Caco-2 (cell line): ENCODE data around the gene LHFPL3. TPM values are rescaled to one million over a fixed set of nuclear protein-coding genes. Genes with fewer than 3 reads are reported as not detected.
A peak's percentile ranks its signal among the peaks of the same experiment; 100 is the strongest.
"Not testable (repeated sequence)": the region's sequence is repeated elsewhere in the genome, so short reads cannot be mapped to it uniquely, and the experiment has no call there.

Experiments used
- BruUV-seq: library from RNA; stranded (reverse); fragments of 400-500 nt; replicated peaks from 2 replicates; lab custom pipeline; 2021; lab: Mats Ljungman, UMichigan
- CTCF ChIA-PET: fragments of 300-600 bp; sonication (Branson Sonifier 250); formaldehyde crosslinking; loops from one replicate; lab custom pipeline; 2022; ENCODE audit warnings: antibody characterized with exemption; lab: Charles Lee
- POLR2A ChIA-PET: fragments of 300-600 bp; sonication (Branson Sonifier 250); formaldehyde crosslinking; loops from one replicate; lab custom pipeline; 2022; ENCODE audit warnings: antibody characterized with exemption; lab: Charles Lee
- DNase-seq, 2 experiments: peaks; one replicate each; pipeline versions ENCODE4 v3.0.0 to v3.0.0-alpha.2; 2020 to 2022
- H3K27me3 ChIP-seq: replicated peaks from 2 replicates; pipeline ENCODE4 v1.6.0; 2011; ENCODE audit warnings: low read length; ENCODE audit not compliant: control insufficient read depth, insufficient read depth
- H3K36me3 ChIP-seq: 2 replicates; pipeline ENCODE4 v1.5.1; 2011; ENCODE audit warnings: low read length; ENCODE audit not compliant: control insufficient read depth, insufficient read depth
- H3K4me1 ChIP-seq: fragments of 250-450 bp; sonication (Bioruptor Pico); 2 replicates; pipeline ENCODE4 v1.5.1; 2020; ENCODE audit warnings: mild to moderate bottlenecking
- H3K4me3 ChIP-seq: 2 replicates; pipeline ENCODE4 v1.5.1; 2011; ENCODE audit warnings: low read depth, mild to moderate bottlenecking, control low read depth, low read length
- H3K9me3 ChIP-seq: fragments of 250-450 bp; sonication (Bioruptor Pico); 2 replicates; pipeline ENCODE4 v1.5.1; 2020; ENCODE audit warnings: mild to moderate bottlenecking, moderate library complexity
- H3K27ac Mint-ChIP-seq: one replicate; pipeline ENCODE4 v1.8.0; 2022; ENCODE audit warnings: mixed read lengths; ENCODE audit not compliant: unreplicated experiment
- H3K27me3 Mint-ChIP-seq: one replicate; pipeline ENCODE4 v1.8.0; 2022; ENCODE audit warnings: mixed read lengths; ENCODE audit not compliant: insufficient read depth, unreplicated experiment
- H3K36me3 Mint-ChIP-seq: one replicate; pipeline ENCODE4 v1.8.0; 2022; ENCODE audit warnings: mild to moderate bottlenecking, mixed read lengths; ENCODE audit not compliant: insufficient read depth, unreplicated experiment
- H3K4me1 Mint-ChIP-seq: one replicate; pipeline ENCODE4 v1.8.0; 2022; ENCODE audit warnings: low read depth, mixed read lengths; ENCODE audit not compliant: unreplicated experiment
- H3K4me3 Mint-ChIP-seq: one replicate; pipeline ENCODE4 v1.8.0; 2022; ENCODE audit warnings: mild to moderate bottlenecking, moderate library complexity, mixed read lengths; ENCODE audit not compliant: unreplicated experiment
- H3K9me3 Mint-ChIP-seq: one replicate; pipeline ENCODE4 v1.8.0; 2022; ENCODE audit warnings: mixed read lengths; ENCODE audit not compliant: unreplicated experiment
- CTCF ChIP-seq, 2 experiments: fragments of 200-600 bp in 1 of 2; IDR thresholded peaks; 1 replicate in 1 of 2; 2 replicates in 1 of 2; pipeline versions ENCODE4 v1.5.1 to v1.8.0; 2011 to 2022; ENCODE audit warnings: antibody characterized with exemption in 1 of 2, control low read depth in 1 of 2, inconsistent platforms in 1 of 2, low read depth in 1 of 2, low read length in 1 of 2, mild to moderate bottlenecking in 1 of 2, moderate library complexity in 1 of 2; ENCODE audit not compliant: insufficient read depth in 1 of 2, severe bottlenecking in 1 of 2, unreplicated experiment in 1 of 2
- intact Hi-C: fragments of 100-400 bp; cut with micrococcal nuclease; formaldehyde crosslinking; loops from one replicate; pipeline ENCODE4 v1.10.0; 2022; ENCODE audit not compliant: unreplicated experiment
- total RNA-seq: library from RNA; stranded (reverse); gene quantifications from 2 replicates; pipeline ENCODE4 v1.2.3, GENCODE V29; 2022

LHFPL3 gene
- total RNA-seq, 1 experiment from 2014 or later: not detected

GRCh38 chr7:104922182-104923009 is 594.0 kb downstream of the LHFPL3 start:
- no TSS peak for BruUV-seq
- no peaks in the 10 kb centered on the region for H3K9me3 Mint-ChIP-seq
- CTCF ChIA-PET: interaction anchor here (0.9 kb wide), 1 partner anchor 39 kb away, joined by 4 read pairs; no protein-coding TSS in a partner anchor
- TF ChIP-seq CTCF (IDR thresholded peaks at IDR 0.05; ENCODE audit: insufficient read depth in 1 of 2, low read depth in 1 of 2, low read length in 1 of 2, severe bottlenecking in 1 of 2, unreplicated experiment in 1 of 2): no peak
- no peak overlapping the region for H3K4me3 Mint-ChIP-seq
- POLR2A ChIA-PET: no interaction called here
- intact Hi-C loops: loop anchor here (1.0 to 10.0 kb wide), 8 partner anchors 50 to 667 kb away; no protein-coding TSS in a partner anchor
- H3K36me3 Mint-ChIP-seq: no peaks in the 10 kb centered on the region
- Histone ChIP-seq H3K4me1 (peaks cover 22% of the 10 kb centered on the region), H3K4me3 (no peak overlapping the region), H3K27me3 (no peaks in the 10 kb centered on the region), H3K36me3 (no peaks in the 10 kb centered on the region), H3K9me3 (no peaks in the 10 kb centered on the region)
- H3K27me3 Mint-ChIP-seq: no peaks in the 10 kb centered on the region
- no peak for DNase-seq
- no peak overlapping the region for H3K27ac Mint-ChIP-seq
- H3K4me1 Mint-ChIP-seq: peaks cover 18% of the 10 kb centered on the region

GRCh38 chr7:104923010-104923421 is 594.6 kb downstream of the LHFPL3 start:
- H3K4me1 Mint-ChIP-seq: peaks cover 24% of the 10 kb centered on the region
- intact Hi-C loops: loop anchor here (1.0 to 10.0 kb wide), 8 partner anchors 50 to 666 kb away; no protein-coding TSS in a partner anchor
- no peaks in the 10 kb centered on the region for H3K36me3 Mint-ChIP-seq
- Histone ChIP-seq H3K4me3 (no peak overlapping the region), H3K4me1 (peaks cover 23% of the 10 kb centered on the region), H3K9me3 (no peaks in the 10 kb centered on the region), H3K36me3 (no peaks in the 10 kb centered on the region), H3K27me3 (no peaks in the 10 kb centered on the region)
- POLR2A ChIA-PET: no interaction called here
- CTCF ChIA-PET: no interaction called here
- H3K27ac Mint-ChIP-seq: no peak overlapping the region
- peak; percentile 73 to 91 for TF ChIP-seq CTCF (IDR thresholded peaks at IDR 0.05; ENCODE audit: insufficient read depth in 1 of 2, low read depth in 1 of 2, low read length in 1 of 2, severe bottlenecking in 1 of 2, unreplicated experiment in 1 of 2)
- no peaks in the 10 kb centered on the region for H3K9me3 Mint-ChIP-seq
- H3K4me3 Mint-ChIP-seq: no peak overlapping the region
- DNase-seq: peak; percentile 76 to 79
- no peaks in the 10 kb centered on the region for H3K27me3 Mint-ChIP-seq
- BruUV-seq: no TSS peak

GRCh38 chr7:104926189-104926588 is 597.8 kb downstream of the LHFPL3 start:
- H3K4me3 ChIP-seq: peak overlapping the region; percentile 31
- not testable (repeated sequence) for H3K36me3 Mint-ChIP-seq, H3K36me3 ChIP-seq, H3K27me3 ChIP-seq, DNase-seq, H3K27ac Mint-ChIP-seq, H3K9me3 ChIP-seq, H3K27me3 Mint-ChIP-seq, H3K9me3 Mint-ChIP-seq
- Mint-ChIP-seq H3K4me3 (peak overlapping the region; percentile 31), H3K4me1 (peaks cover 24% of the 10 kb centered on the region)
- POLR2A ChIA-PET: interaction anchor here (0.7 to 1.2 kb wide), 2 partner anchors 58 to 80 kb away, joined by 4 to 5 read pairs; no protein-coding TSS in a partner anchor
- CTCF ChIA-PET: interaction anchor here (0.6 to 1.1 kb wide), 2 partner anchors 115 to 283 kb away, joined by 3 read pairs; no protein-coding TSS in a partner anchor
- intact Hi-C loops: loop anchor here (10.0 kb wide), 1 partner anchor 399 kb away; no protein-coding TSS in a partner anchor
- BruUV-seq: TSS peak; percentile 64
- peaks cover 23% of the 10 kb centered on the region for H3K4me1 ChIP-seq
